Measurements from ENCODE around the gene FAM222A.

Gene FAM222A

DNA sequence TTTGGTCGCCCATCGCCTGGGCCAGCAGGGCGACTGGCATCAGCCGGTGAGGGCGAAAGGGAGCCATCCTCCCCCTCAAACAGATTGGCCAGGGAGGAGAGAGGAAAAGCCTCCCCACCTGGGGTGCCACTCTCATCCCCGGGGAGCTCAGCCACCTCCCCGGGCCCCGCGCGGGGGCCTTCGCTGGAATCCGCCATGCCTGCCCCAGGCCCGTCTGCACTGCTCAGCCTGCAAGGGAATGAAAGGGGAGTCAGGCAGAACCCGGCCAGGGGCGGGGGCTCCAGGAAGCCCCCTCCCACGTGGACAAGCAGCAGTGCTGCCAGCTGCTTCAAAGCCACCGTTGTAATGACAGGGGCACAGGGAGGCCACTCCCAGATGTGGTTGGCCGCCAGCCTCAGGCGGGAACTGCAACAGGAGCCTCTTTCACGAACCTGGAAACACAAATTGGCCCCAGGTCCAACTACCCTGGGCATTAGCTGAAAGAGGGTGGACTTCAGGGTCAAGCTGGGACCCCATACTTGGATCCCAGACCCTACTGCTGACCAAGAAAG is 101.0 kb downstream of the FAM222A start:
- Histone ChIP-seq H3K4me2 (ENCODE audit: low read length) (no peak overlapping the region), H4K5ac (ENCODE audit: low read length) (no peak overlapping the region), H3K23ac (ENCODE audit: low read length) (no peak overlapping the region), H3K9ac (ENCODE audit: low read length) (no peak overlapping the region), H3K79me1 (ENCODE audit: low read length) (no peaks in the 10 kb centered on the region), H3K18ac (ENCODE audit: low read length) (no peak overlapping the region), H3K4me3 (ENCODE audit: low read length) (no peak overlapping the region), H3K36me3 (ENCODE audit: control insufficient read depth, insufficient read depth, low read length) (no peaks in the 10 kb centered on the region), H3K4ac (ENCODE audit: low read depth, low read length) (no peak overlapping the region), H3K79me2 (ENCODE audit: control insufficient read depth, insufficient read depth, low read length) (no peaks in the 10 kb centered on the region), H2BK5ac (ENCODE audit: low read length) (no peak overlapping the region), H2AK5ac (ENCODE audit: low read length) (no peak overlapping the region), H4K8ac (ENCODE audit: low read depth, low read length) (no peak overlapping the region), H3K4me1 (ENCODE audit: control insufficient read depth, low read depth, low read length) (no peaks in the 10 kb centered on the region), H2BK120ac (ENCODE audit: low read depth, low read length) (no peak overlapping the region), H2BK15ac (replicated peaks; ENCODE audit: low read depth) (no peak overlapping the region), H3K27ac (ENCODE audit: low read depth, low read length) (no peak overlapping the region), H3K27me3 (ENCODE audit: insufficient read depth, low read length, poor library complexity) (no peaks in the 10 kb centered on the region), H3K56ac (ENCODE audit: low read length) (no peak overlapping the region)
- no CpG with 5 or more reads among the region's 20 CpGs for WGBS (ENCODE audit: extremely low coverage, insufficient coverage, low lambda C conversion rate)
- no peak for DNase-seq

DNA sequence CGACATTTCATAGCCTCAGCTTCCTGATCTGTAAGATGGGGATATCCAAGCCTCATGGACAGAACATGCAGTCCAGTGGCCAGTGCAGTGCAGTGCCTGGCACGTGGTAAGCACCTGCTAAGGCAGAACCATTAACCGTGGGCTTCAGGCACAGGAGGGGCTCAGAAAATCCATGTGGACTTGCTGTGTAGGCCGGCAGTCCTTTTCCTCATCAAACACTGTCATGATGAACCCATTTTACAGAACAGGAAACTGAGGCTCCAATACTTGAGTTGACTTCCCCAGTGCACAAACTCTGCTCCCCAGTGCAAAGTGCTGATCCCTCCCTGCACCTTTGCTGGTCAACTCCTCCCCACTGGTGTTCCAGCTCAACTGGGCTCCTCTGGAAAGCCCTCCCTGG is 101.6 kb downstream of the FAM222A start:
- Histone ChIP-seq H4K8ac (ENCODE audit: low read depth, low read length) (no peak overlapping the region), H3K4me1 (ENCODE audit: control insufficient read depth, low read depth, low read length) (no peaks in the 10 kb centered on the region), H3K23ac (ENCODE audit: low read length) (no peak overlapping the region), H3K27ac (ENCODE audit: low read depth, low read length) (no peak overlapping the region), H3K27me3 (ENCODE audit: insufficient read depth, low read length, poor library complexity) (no peaks in the 10 kb centered on the region), H3K56ac (ENCODE audit: low read length) (no peak overlapping the region), H3K4me2 (ENCODE audit: low read length) (no peak overlapping the region), H2BK120ac (ENCODE audit: low read depth, low read length) (no peak overlapping the region), H3K18ac (ENCODE audit: low read length) (no peak overlapping the region), H2BK5ac (ENCODE audit: low read length) (no peak overlapping the region), H4K5ac (ENCODE audit: low read length) (no peak overlapping the region), H2AK5ac (ENCODE audit: low read length) (no peak overlapping the region), H3K36me3 (ENCODE audit: control insufficient read depth, insufficient read depth, low read length) (no peaks in the 10 kb centered on the region), H2BK15ac (replicated peaks; ENCODE audit: low read depth) (no peak overlapping the region), H3K4ac (ENCODE audit: low read depth, low read length) (no peak overlapping the region), H3K79me2 (ENCODE audit: control insufficient read depth, insufficient read depth, low read length) (no peaks in the 10 kb centered on the region), H3K79me1 (ENCODE audit: low read length) (no peaks in the 10 kb centered on the region), H3K4me3 (ENCODE audit: low read length) (no peak overlapping the region), H3K9ac (ENCODE audit: low read length) (no peak overlapping the region)
- no peak for DNase-seq
- whole genome bisulfite sequencing (ENCODE audit: extremely low coverage, insufficient coverage, low lambda C conversion rate): no CpG with 5 or more reads among the region's 4 CpGs

GRCh38 chr12:109815757-109816617 is 102.4 kb downstream of the FAM222A start:
- no peak overlapping the region for H3K18ac ChIP-seq (ENCODE audit: low read length)
- no peak overlapping the region for H2AK5ac ChIP-seq (ENCODE audit: low read length)
- no peak overlapping the region for H3K56ac ChIP-seq (ENCODE audit: low read length)
- no peak overlapping the region for H3K4me3 ChIP-seq (ENCODE audit: low read length)
- no peak overlapping the region for H4K5ac ChIP-seq (ENCODE audit: low read length)
- H3K4ac ChIP-seq (ENCODE audit: low read depth, low read length): no peak overlapping the region
- H3K27me3 ChIP-seq (ENCODE audit: insufficient read depth, low read length, poor library complexity): no peaks in the 10 kb centered on the region
- no CpG with 5 or more reads among the region's 10 CpGs for WGBS (ENCODE audit: extremely low coverage, insufficient coverage, low lambda C conversion rate)
- H3K27ac ChIP-seq (ENCODE audit: low read depth, low read length): no peak overlapping the region
- H3K9ac ChIP-seq (ENCODE audit: low read length): no peak overlapping the region
- no peaks in the 10 kb centered on the region for H3K4me1 ChIP-seq (ENCODE audit: control insufficient read depth, low read depth, low read length)
- no peak overlapping the region for H2BK5ac ChIP-seq (ENCODE audit: low read length)
- no peak overlapping the region for H4K8ac ChIP-seq (ENCODE audit: low read depth, low read length)
- H3K79me1 ChIP-seq (ENCODE audit: low read length): no peaks in the 10 kb centered on the region
- DNase-seq: no peak
- no peak overlapping the region for H2BK15ac ChIP-seq (replicated peaks; ENCODE audit: low read depth)
- H3K4me2 ChIP-seq (ENCODE audit: low read length): no peak overlapping the region
- no peak overlapping the region for H3K23ac ChIP-seq (ENCODE audit: low read length)
- no peak overlapping the region for H2BK120ac ChIP-seq (ENCODE audit: low read depth, low read length)
- H3K79me2 ChIP-seq (ENCODE audit: control insufficient read depth, insufficient read depth, low read length): no peaks in the 10 kb centered on the region
- H3K36me3 ChIP-seq (ENCODE audit: control insufficient read depth, insufficient read depth, low read length): no peaks in the 10 kb centered on the region

- H3K27me3 ChIP-seq (ENCODE audit: insufficient read depth, low read length, poor library complexity): no peaks in the 10 kb centered on the region
- H3K4ac ChIP-seq (ENCODE audit: low read depth, low read length): no peak overlapping the region
- H3K9ac ChIP-seq (ENCODE audit: low read length): no peak overlapping the region
- H4K8ac ChIP-seq (ENCODE audit: low read depth, low read length): no peak overlapping the region
- H3K4me2 ChIP-seq (ENCODE audit: low read length): no peak overlapping the region
- H2BK15ac ChIP-seq (replicated peaks; ENCODE audit: low read depth): no peak overlapping the region
- H3K79me1 ChIP-seq (ENCODE audit: low read length): no peaks in the 10 kb centered on the region
- H3K79me2 ChIP-seq (ENCODE audit: control insufficient read depth, insufficient read depth, low read length): no peaks in the 10 kb centered on the region
- H4K5ac ChIP-seq (ENCODE audit: low read length): no peak overlapping the region
- no CpG with 5 or more reads among the region's 7 CpGs for WGBS (ENCODE audit: extremely low coverage, insufficient coverage, low lambda C conversion rate)
- H2BK5ac ChIP-seq (ENCODE audit: low read length): no peak overlapping the region
- H3K23ac ChIP-seq (ENCODE audit: low read length): no peak overlapping the region
- no peak overlapping the region for H3K56ac ChIP-seq (ENCODE audit: low read length)
- H3K18ac ChIP-seq (ENCODE audit: low read length): no peak overlapping the region
- no peak overlapping the region for H3K4me3 ChIP-seq (ENCODE audit: low read length)
- H3K36me3 ChIP-seq (ENCODE audit: control insufficient read depth, insufficient read depth, low read length): no peaks in the 10 kb centered on the region
- H2AK5ac ChIP-seq (ENCODE audit: low read length): no peak overlapping the region
- DNase-seq: no peak
- no peaks in the 10 kb centered on the region for H3K4me1 ChIP-seq (ENCODE audit: control insufficient read depth, low read depth, low read length)
- H2BK120ac ChIP-seq (ENCODE audit: low read depth, low read length): no peak overlapping the region
- H3K27ac ChIP-seq (ENCODE audit: low read depth, low read length): no peak overlapping the region
These were observed 103.2 kb downstream of the FAM222A start for GRCh38 chr12:109816870-109817269.

DNA sequence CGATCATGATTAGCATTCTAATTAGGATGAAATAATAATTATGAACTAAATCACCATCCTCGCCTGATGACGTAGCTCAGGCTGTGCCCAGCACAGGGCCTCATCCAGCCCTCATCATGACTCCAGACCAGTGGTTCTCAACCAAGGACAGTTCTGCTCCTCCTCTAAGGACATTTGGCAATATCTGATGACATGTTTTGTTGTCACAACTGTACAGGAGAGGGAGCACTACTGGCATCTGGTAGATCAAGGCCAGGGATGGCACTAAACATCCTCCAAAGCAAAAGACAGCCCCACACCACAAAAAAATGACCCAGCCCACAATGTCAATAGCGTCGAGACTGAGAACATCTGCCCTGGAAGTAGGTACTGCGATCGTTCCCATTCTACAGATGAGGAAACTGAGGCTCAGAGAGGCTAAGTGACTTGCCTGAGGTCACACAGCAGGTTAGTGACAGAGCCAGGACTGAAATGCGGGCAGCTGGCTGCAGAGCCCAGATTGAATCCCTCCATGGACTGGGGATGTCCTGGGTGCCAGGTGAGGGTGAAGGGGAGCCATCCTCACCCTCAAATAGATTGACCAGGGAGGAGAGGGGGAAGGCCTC is 104.1 kb downstream of the FAM222A start:
- Histone ChIP-seq H4K8ac (ENCODE audit: low read depth, low read length) (no peak overlapping the region), H2BK5ac (ENCODE audit: low read length) (no peak overlapping the region), H3K18ac (ENCODE audit: low read length) (no peak overlapping the region), H3K4me1 (ENCODE audit: control insufficient read depth, low read depth, low read length) (peaks cover 2% of the 10 kb centered on the region), H3K9ac (ENCODE audit: low read length) (no peak overlapping the region), H3K4ac (ENCODE audit: low read depth, low read length) (no peak overlapping the region), H3K27ac (ENCODE audit: low read depth, low read length) (no peak overlapping the region), H3K36me3 (ENCODE audit: control insufficient read depth, insufficient read depth, low read length) (no peaks in the 10 kb centered on the region), H3K79me1 (ENCODE audit: low read length) (no peaks in the 10 kb centered on the region), H3K4me3 (ENCODE audit: low read length) (no peak overlapping the region), H3K27me3 (ENCODE audit: insufficient read depth, low read length, poor library complexity) (no peaks in the 10 kb centered on the region), H3K79me2 (ENCODE audit: control insufficient read depth, insufficient read depth, low read length) (no peaks in the 10 kb centered on the region), H2BK120ac (ENCODE audit: low read depth, low read length) (no peak overlapping the region), H2BK15ac (replicated peaks; ENCODE audit: low read depth) (no peak overlapping the region), H2AK5ac (ENCODE audit: low read length) (no peak overlapping the region), H4K5ac (ENCODE audit: low read length) (no peak overlapping the region), H3K4me2 (ENCODE audit: low read length) (no peak overlapping the region), H3K23ac (ENCODE audit: low read length) (no peak overlapping the region), H3K56ac (ENCODE audit: low read length) (no peak overlapping the region)
- no CpG with 5 or more reads among the region's 8 CpGs for WGBS (ENCODE audit: extremely low coverage, insufficient coverage, low lambda C conversion rate)
- DNase-seq: no peak

Data from mesendoderm (in vitro differentiated cells).